Lung (tissue), 12 donors: ENCODE results near the gene SEC14L1. TPM values are rescaled to one million over a fixed set of nuclear protein-coding genes. Genes with fewer than 3 reads are reported as not detected.

Experiments used
- ATAC-seq: fragments of 200-7000 bp; cut with Tn5 transposase; one replicate; pipeline ENCODE4 v1.9.1; 2020; ENCODE audit warnings: moderate number of reproducible peaks; ENCODE audit not compliant: insufficient read depth, low FRiP score
- DNase-seq, 3 donors: peaks; one replicate each; pipeline ENCODE4 v3.0.0-alpha.2; 2013 to 2017
- H3K27ac ChIP-seq, 2 donors: one replicate each; pipeline ENCODE4 v1.5.1; 2013; ENCODE audit warnings: mild to moderate bottlenecking in 2 of 2, moderate library complexity in 2 of 2, control low read depth in 1 of 2, inconsistent platforms in 1 of 2, low read depth in 1 of 2, low read length in 1 of 2
- H3K27me3 ChIP-seq, 3 donors: one replicate each; pipeline ENCODE4 v1.5.1; 2013; ENCODE audit warnings: low read length in 2 of 3; ENCODE audit not compliant: control insufficient read depth in 3 of 3, insufficient read depth in 3 of 3
- H3K36me3 ChIP-seq, 4 donors: one replicate each; pipeline ENCODE4 v1.5.1; 2013; ENCODE audit warnings: low read length in 4 of 4, mild to moderate bottlenecking in 1 of 4, moderate library complexity in 1 of 4; ENCODE audit not compliant: control insufficient read depth in 4 of 4, insufficient read depth in 4 of 4
- H3K4me1 ChIP-seq, 5 donors: one replicate each; pipeline ENCODE4 v1.5.1; 2013; ENCODE audit warnings: low read length in 5 of 5, mild to moderate bottlenecking in 2 of 5, moderate library complexity in 1 of 5; ENCODE audit not compliant: control insufficient read depth in 5 of 5, insufficient read depth in 5 of 5
- H3K4me3 ChIP-seq: one replicate; pipeline ENCODE4 v1.5.1; 2013; ENCODE audit warnings: mild to moderate bottlenecking, control low read depth, moderate library complexity
- H3K9ac ChIP-seq, 2 donors: one replicate each; pipeline ENCODE4 v1.5.1; 2013; ENCODE audit warnings: low read length in 2 of 2, control low read depth in 1 of 2; ENCODE audit not compliant: insufficient read depth in 1 of 2
- H3K9me3 ChIP-seq, 4 donors: one replicate each; pipeline ENCODE4 v1.5.1; 2013; ENCODE audit warnings: low read length in 3 of 4, mild to moderate bottlenecking in 1 of 4, moderate library complexity in 1 of 4; ENCODE audit not compliant: control insufficient read depth in 4 of 4, insufficient read depth in 3 of 4
- CTCF ChIP-seq: IDR thresholded peaks from 2 replicates; pipeline ENCODE4 v1.5.1; 2012; ENCODE audit warnings: mild to moderate bottlenecking; ENCODE audit errors: control extremely low read depth, extremely low read depth
- WGBS, 2 donors: extraction: QIAGEN DNeasy Blood & Tissue Kit; methylation state at CpG; one replicate each; pipeline ENCODE4 v1.1.7; 2013; 5-methylcytosine and 5-hydroxymethylcytosine counted together
- polyA plus RNA-seq, 2 donors: library from polyadenylated mRNA; stranded (reverse); fragments of 200-250 nt; gene quantifications; one replicate each; pipeline ENCODE4 v1.2.1, GENCODE V29; 2013
- total RNA-seq, 2 donors: library from RNA; depleted of rRNA in 1 of 2; stranded (reverse); fragments of >200 nt in 1 of 2; gene quantifications; one replicate each; pipeline ENCODE4 v1.2.1, GENCODE V29; 2014 to 2021
- donor health status: control.
- donor health status: control.
- donor health status: Bipolar disorder and iron deficiency.
- donor health status: healthy.
- donor health status: DM: yes; HTN: yes; CAD: no.

SEC14L1 gene
- total and polyA plus RNA-seq, 4 donors = 41.6 to 171 (median 135) TPM

GRCh38 chr17:77247048-77247541 is 106.3 kb downstream of the SEC14L1 start:
- Histone ChIP-seq H3K9ac (peak overlapping the region in 1 of 2 donors; percentile 34), H3K4me1 (peaks cover 0 to 11% (median 5%) of the 10 kb centered on the region in 5 donors), H3K36me3 (no peaks in the 10 kb centered on the region), H3K4me3 (no peak overlapping the region), H3K27ac (no peak overlapping the region), H3K27me3 (no peaks in the 10 kb centered on the region), H3K9me3 (no peaks in the 10 kb centered on the region)
- TF ChIP-seq CTCF = peak; percentile 90
- DNase-seq (peak; percentile 90 to 93 (median 92)), ATAC-seq (peak; percentile 90)
- 1% methylated on average over 48 to 50 of the region's 51 CpGs for WGBS, 2 donors

- no peak overlapping the region for H3K4me3 ChIP-seq
- H3K4me1 ChIP-seq = peaks cover 0 to 13% (median 5%) of the 10 kb centered on the region in 5 donors
- DNase-seq (no peak), ATAC-seq (no peak)
- no peak overlapping the region for H3K27ac ChIP-seq
- H3K27me3 ChIP-seq = no peaks in the 10 kb centered on the region
- TF ChIP-seq CTCF = no peak
- H3K9me3 ChIP-seq = no peaks in the 10 kb centered on the region
- 42 to 51% methylated on average over 8 of the region's 8 CpGs for WGBS, 2 donors
- H3K36me3 ChIP-seq = no peaks in the 10 kb centered on the region
- no peak overlapping the region for H3K9ac ChIP-seq
Observed at GRCh38 chr17:77247609-77248008, 106.8 kb downstream of the SEC14L1 start.

GRCh38 chr17:77248216-77249114 is 107.7 kb downstream of the SEC14L1 start:
- peaks cover 0 to 15% (median 9%) of the 10 kb centered on the region in 5 donors for H3K4me1 ChIP-seq
- H3K36me3 ChIP-seq = no peaks in the 10 kb centered on the region
- no peak for TF ChIP-seq CTCF
- no peaks in the 10 kb centered on the region for H3K9me3 ChIP-seq
- ATAC-seq = no peak
- DNase-seq = no peak
- WGBS, 2 donors = 85 to 90% methylated on average over 17 of the region's 17 CpGs
- H3K27ac ChIP-seq = no peak overlapping the region
- no peak overlapping the region for H3K4me3 ChIP-seq
- no peaks in the 10 kb centered on the region for H3K27me3 ChIP-seq
- H3K9ac ChIP-seq = no peak overlapping the region
